Measurements from ENCODE around the gene POU6F2. TPM values are rescaled to one million over a fixed set of nuclear protein-coding genes. Genes with fewer than 3 reads are reported as not detected.

POU6F2 gene
- total and polyA plus RNA-seq, 8 donors: 0.37 TPM; not detected in 7

GRCh38 chr7:39086638-39087360 is 109.1 kb downstream of the POU6F2 start:
- Histone ChIP-seq H3K4me1 (no peaks in the 10 kb centered on the region), H3K27ac (no peak overlapping the region), H3K36me3 (no peaks in the 10 kb centered on the region), H3K4me3 (no peak overlapping the region), H3K9me3 (no peaks in the 10 kb centered on the region), H3K27me3 (peaks cover 0 to 11% (median 0%) of the 10 kb centered on the region in 3 donors)
- DNase-seq: no peak
- WGBS, 5 donors: 77 to 83% (median 78%) methylated on average over 10 of the region's 10 CpGs
- TF ChIP-seq EP300 (IDR thresholded peaks at IDR 0.05): no peak
- no peak for TF ChIP-seq POLR2AphosphoS5 (IDR thresholded peaks at IDR 0.05)
- no peak for TF ChIP-seq CTCF (IDR thresholded peaks at IDR 0.05)
- TF ChIP-seq POLR2A (IDR thresholded peaks at IDR 0.05): no peak
- intact Hi-C loops (cut with DNase I; ENCODE audit: low total_unique reads): no loop called here

- H3K4me1 ChIP-seq: no peaks in the 10 kb centered on the region
- WGBS, 5 donors: 64 to 75% (median 71%) methylated on average over 3 of the region's 3 CpGs
Observed at GRCh38 chr7:39088730-39089593, 111.3 kb downstream of the POU6F2 start.

GRCh38 chr7:39091145-39091544 is 113.4 kb downstream of the POU6F2 start:
- H3K27me3 ChIP-seq: peaks cover 0 to 2% (median 0%) of the 10 kb centered on the region in 3 donors
- intact Hi-C loops (cut with DNase I; ENCODE audit: low total_unique reads): no loop called here
- no peak overlapping the region for H3K27ac ChIP-seq
- no peaks in the 10 kb centered on the region for H3K4me1 ChIP-seq
- no peaks in the 10 kb centered on the region for H3K36me3 ChIP-seq
- H3K4me3 ChIP-seq: no peak overlapping the region
- 46 to 61% (median 60%) methylated on average over 2 of the region's 2 CpGs for WGBS, 5 donors
- DNase-seq: no peak
- no peak for TF ChIP-seq POLR2AphosphoS5 (IDR thresholded peaks at IDR 0.05)
- no peak for TF ChIP-seq EP300 (IDR thresholded peaks at IDR 0.05)
- no peak for TF ChIP-seq CTCF (IDR thresholded peaks at IDR 0.05)
- no peak for TF ChIP-seq POLR2A (IDR thresholded peaks at IDR 0.05)
- no peaks in the 10 kb centered on the region for H3K9me3 ChIP-seq

More at GRCh38 chr7:39088730-39089593, 111.3 kb downstream of the POU6F2 start:
- H3K4me3 ChIP-seq: no peak overlapping the region
- peaks cover 0 to 11% (median 0%) of the 10 kb centered on the region in 3 donors for H3K27me3 ChIP-seq
- no peak for DNase-seq
- no peak overlapping the region for H3K27ac ChIP-seq
- no peaks in the 10 kb centered on the region for H3K36me3 ChIP-seq
- TF ChIP-seq POLR2AphosphoS5 (IDR thresholded peaks at IDR 0.05): no peak
- TF ChIP-seq CTCF (IDR thresholded peaks at IDR 0.05): no peak
- TF ChIP-seq EP300 (IDR thresholded peaks at IDR 0.05): no peak
- TF ChIP-seq POLR2A (IDR thresholded peaks at IDR 0.05): no peak
- intact Hi-C loops (cut with DNase I; ENCODE audit: low total_unique reads): no loop called here
- H3K9me3 ChIP-seq: no peaks in the 10 kb centered on the region

- DNase-seq: no peak
- no peak overlapping the region for H3K27ac ChIP-seq
- intact Hi-C loops (cut with DNase I; ENCODE audit: low total_unique reads): no loop called here
- 60 to 68% (median 65%) methylated on average over 5 of the region's 5 CpGs for WGBS, 5 donors
- TF ChIP-seq EP300 (IDR thresholded peaks at IDR 0.05): no peak
- no peak for TF ChIP-seq CTCF (IDR thresholded peaks at IDR 0.05)
- no peak for TF ChIP-seq POLR2A (IDR thresholded peaks at IDR 0.05)
- TF ChIP-seq POLR2AphosphoS5 (IDR thresholded peaks at IDR 0.05): no peak
- no peaks in the 10 kb centered on the region for H3K9me3 ChIP-seq
- H3K36me3 ChIP-seq: no peaks in the 10 kb centered on the region
- H3K27me3 ChIP-seq: no peaks in the 10 kb centered on the region
- no peaks in the 10 kb centered on the region for H3K4me1 ChIP-seq
- H3K4me3 ChIP-seq: no peak overlapping the region
Observed at GRCh38 chr7:39091774-39092173, 114.1 kb downstream of the POU6F2 start.
